HG03571 (cell line): ENCODE results near the gene PHYHD1.
"Not testable (repeated sequence)": the region's sequence is repeated elsewhere in the genome, so short reads cannot be mapped to it uniquely, and the experiment has no call there.

ENCODE experiments used
- ATAC-seq: cut with Tn5 transposase; IDR thresholded peaks from one replicate; pipeline ENCODE4 v1.9.1; 2021; ENCODE audit not compliant: unreplicated experiment

PHYHD1 gene

DNA sequence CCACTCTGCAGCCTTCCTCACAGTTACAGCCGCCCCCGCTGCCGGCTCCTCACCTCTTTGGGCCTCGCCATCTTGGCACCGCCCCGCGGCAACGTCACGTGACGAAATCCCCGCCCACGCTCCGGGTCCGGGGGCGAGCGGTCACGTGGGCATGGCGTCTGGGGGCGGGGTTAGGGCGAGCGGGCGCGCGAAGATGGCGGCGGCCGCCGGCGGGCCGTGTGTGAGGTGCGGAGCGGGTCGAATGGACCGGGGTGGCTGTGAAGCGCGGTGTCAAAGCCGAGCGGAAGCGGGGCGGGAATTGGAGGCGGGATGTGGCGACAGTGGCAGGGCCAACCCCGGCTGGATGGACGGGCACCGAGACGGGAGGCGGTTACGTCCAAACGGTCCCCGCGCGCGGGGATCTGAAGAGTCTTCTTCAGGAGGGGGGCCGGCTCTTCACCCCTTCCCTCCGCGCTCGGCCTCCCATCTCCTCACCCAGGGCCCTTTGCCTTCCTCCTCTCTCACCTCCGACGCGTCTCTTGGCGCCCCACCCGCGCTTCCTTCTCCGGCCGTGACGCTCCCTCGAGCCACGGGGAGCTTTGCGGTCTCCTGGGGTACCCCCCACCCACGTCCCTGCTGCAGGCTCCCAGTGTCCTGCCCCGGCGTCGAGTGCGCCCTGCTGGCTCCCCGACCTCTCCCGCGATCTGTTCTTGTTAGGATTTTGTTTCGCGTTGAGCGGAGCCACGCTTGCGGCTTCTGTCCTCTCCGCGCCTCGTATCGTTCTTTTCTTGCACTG, 26.9 kb downstream of the PHYHD1 start, which contains the start of the genes DOLK and NUP188:
TSS of gene DOLK (minus strand) at position 77 of the 775 bp plus-strand sequence. CDS start 300 bp downstream, outside the sequence.
TSS of gene NUP188 (plus strand) at position 173 of the 775 bp plus-strand sequence. CDS start at position 194, 21 bp downstream.
- ATAC-seq = peak; percentile 81

DNA sequence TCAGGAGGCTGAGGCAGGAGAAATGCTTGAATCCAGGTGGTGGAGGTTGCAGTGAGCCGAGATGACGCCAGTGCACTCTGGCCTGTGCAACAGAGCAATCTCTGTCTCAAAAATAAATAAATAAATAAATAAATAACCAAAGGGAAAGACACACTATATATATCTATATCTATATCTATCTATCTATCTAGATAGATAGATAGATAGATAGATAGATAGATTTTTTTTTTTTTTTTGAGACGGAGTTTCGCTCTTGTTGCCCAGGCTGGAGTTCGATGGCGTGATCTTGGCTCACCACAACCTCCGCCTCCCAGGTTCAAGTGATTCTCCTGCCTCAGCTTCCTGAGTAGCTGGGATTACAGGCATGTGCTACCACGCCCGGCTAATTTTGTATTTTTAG, 40.6 kb downstream of the PHYHD1 start:
- not testable (repeated sequence) for ATAC-seq

DNA sequence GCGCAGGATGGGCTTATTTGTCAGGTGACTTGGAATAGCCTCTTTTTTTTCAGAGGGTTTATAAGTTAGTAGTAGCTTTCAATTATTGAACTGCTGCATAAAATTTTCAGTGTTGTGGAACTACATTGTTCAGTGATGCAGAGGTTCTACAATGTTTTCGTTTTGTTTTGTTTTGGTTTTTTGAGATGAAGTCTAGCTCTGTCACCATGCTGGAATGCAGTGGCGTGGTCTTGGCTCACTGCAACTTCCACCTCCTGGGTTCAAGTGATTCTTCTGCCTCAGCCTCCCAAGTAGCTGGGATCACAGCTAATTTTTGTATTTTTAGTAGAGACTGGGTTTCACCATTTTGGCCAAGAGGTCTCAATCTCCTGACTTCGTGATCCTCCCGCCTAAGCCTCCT, 48.7 kb downstream of the PHYHD1 start:
- ATAC-seq = no peak

DNA sequence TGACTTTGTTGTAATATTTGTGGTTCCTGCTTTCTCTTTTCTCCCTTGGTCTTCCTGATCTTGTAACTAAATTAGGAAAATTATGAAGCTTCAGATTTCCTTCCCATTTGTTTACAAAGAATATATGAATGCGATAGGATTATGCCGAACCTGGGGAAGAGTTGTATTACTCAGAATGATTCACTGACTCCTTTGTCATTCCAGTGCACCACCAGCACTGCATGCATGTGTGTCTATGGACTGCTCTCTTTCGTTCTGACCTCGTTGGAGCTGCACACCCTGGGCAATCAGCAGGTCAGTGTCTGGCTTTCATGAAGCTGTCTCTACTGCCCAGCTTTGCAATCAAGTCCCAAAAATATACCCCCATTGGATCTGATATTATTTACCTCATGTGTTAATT, 52.2 kb downstream of the PHYHD1 start:
- ATAC-seq = no peak

DNA sequence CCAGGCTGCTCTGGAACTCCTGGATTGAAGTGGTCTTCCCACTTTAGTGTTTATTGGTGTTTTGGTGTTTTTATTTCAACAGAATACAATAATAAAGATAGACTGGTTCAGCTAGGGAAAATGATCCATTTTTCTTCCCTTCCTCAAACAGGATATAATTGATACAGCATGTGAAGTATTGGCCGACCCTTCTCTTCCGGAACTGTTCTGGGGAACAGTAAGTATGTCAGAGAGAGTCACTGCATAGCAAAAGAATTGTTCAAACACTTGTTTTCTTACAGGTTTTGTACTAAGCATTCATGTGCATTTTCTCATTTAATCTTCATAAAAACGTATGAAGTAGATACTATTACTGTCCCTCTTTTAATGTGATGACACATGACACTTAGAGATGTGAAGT, 58.3 kb downstream of the PHYHD1 start:
- ATAC-seq = no peak

DNA sequence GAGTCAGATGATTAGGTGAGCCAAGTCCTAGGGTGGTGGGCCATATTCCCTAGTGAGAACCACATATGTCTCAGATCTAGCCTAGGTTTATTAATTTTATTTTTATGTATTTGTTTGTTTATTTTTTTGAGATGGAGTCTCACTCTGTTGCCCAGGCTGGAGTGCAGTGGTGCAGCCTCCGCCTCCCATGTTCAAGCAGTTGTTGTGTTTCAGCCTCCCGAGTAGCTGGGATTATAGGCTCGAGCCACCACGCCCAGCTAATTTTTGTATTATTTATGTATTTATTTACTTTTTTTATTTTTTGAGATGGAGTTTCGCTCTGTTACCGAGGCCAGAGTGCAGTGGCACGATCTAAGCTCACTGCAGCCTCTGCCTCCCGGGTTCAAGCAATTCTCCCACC, 62.8 kb downstream of the PHYHD1 start:
- ATAC-seq = no peak

DNA sequence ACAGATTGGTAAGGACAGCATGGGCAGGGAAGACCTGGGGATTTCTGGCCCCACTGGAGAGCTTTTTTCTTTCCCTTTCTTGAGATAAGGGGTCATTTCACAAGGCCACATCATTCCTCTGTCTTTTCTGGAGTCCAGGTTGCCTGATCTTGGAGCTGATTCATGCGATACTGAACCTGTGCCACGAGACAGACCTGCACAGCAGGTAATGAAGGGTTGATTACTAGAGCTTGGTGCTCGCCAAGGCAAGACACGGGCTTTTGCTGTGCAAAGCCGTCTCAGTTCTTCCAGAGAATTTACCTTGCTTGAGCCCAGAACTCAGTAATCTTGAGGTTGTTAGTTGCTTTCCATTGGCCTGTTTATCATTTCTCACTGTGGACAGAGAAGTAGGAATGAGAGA, 65.9 kb downstream of the PHYHD1 start:
- no peak for ATAC-seq

DNA sequence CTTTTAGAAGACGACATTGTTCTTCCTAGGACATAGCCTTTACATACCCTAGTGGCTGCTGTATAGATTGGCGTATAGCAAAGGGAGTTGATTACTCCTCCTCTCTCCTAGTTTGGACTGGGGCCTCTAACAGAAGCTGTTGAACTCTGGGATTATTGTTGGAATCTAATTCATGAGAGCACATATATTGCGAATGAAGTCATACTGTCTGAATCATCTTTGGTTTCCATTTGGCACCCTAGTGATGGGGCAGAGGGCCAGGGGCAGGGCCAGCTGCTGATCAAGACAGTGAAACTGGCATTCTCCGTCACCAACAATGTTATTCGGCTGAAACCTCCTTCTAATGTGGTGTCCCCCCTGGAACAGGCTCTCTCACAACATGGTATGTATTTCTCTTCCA, 67.0 kb downstream of the PHYHD1 start:
- ATAC-seq = no peak
